Liver (tissue), 9 donors: ENCODE measurements around the gene PGS1. TPM values are rescaled to one million over a fixed set of nuclear protein-coding genes. Genes with fewer than 3 reads are reported as not detected.

Experiments
- DNase-seq: peaks from one replicate; pipeline ENCODE4 v3.0.0-alpha.2; 2017; ENCODE audit warnings: low spot score
- H3K27ac ChIP-seq, 2 donors: one replicate each; pipeline ENCODE4 v1.7.0; 2013; ENCODE audit warnings: inconsistent platforms in 2 of 2, low read length in 2 of 2, control low read depth in 1 of 2, low read depth in 1 of 2, mild to moderate bottlenecking in 1 of 2
- H3K27me3 ChIP-seq, 4 donors: one replicate each; pipeline versions ENCODE4 v1.6.1 to v1.7.0; 2013; ENCODE audit warnings: low read length in 3 of 4, inconsistent platforms in 1 of 4, mild to moderate bottlenecking in 1 of 4, moderate library complexity in 1 of 4; ENCODE audit not compliant: control insufficient read depth in 4 of 4, insufficient read depth in 4 of 4
- H3K36me3 ChIP-seq, 4 donors: one replicate each; pipeline versions ENCODE4 v1.6.1 to v1.7.0; 2013; ENCODE audit warnings: low read length in 3 of 4, mild to moderate bottlenecking in 3 of 4, low read depth in 1 of 4, moderate library complexity in 1 of 4; ENCODE audit not compliant: control insufficient read depth in 4 of 4, insufficient read depth in 3 of 4
- H3K4me1 ChIP-seq, 4 donors: one replicate each; pipeline versions ENCODE4 v1.6.1 to v1.7.0; 2013; ENCODE audit warnings: low read length in 3 of 4, mild to moderate bottlenecking in 3 of 4, moderate library complexity in 1 of 4; ENCODE audit not compliant: control insufficient read depth in 4 of 4, insufficient read depth in 4 of 4
- H3K4me3 ChIP-seq, 3 donors: one replicate each; pipeline versions ENCODE4 v1.6.1 to v1.7.0; 2013; ENCODE audit warnings: low read length in 3 of 3, control low read depth in 1 of 3, low read depth in 1 of 3, mild to moderate bottlenecking in 1 of 3
- H3K9ac ChIP-seq, 2 donors: one replicate each; pipeline ENCODE4 v1.7.0; 2013; ENCODE audit warnings: low read length in 2 of 2, mild to moderate bottlenecking in 2 of 2, moderate library complexity in 2 of 2, control low read depth in 1 of 2, low read depth in 1 of 2
- H3K9me3 ChIP-seq, 4 donors: one replicate each; pipeline versions ENCODE4 v1.6.1 to v1.7.0; 2013; ENCODE audit warnings: low read length in 3 of 4; ENCODE audit not compliant: control insufficient read depth in 4 of 4
- ATF3 ChIP-seq: IDR thresholded peaks from 2 replicates; pipeline ENCODE4 v1.6.1; 2016; ENCODE audit warnings: antibody characterized with exemption
- EGR1 ChIP-seq, 2 donors: IDR thresholded peaks; 2 replicates each; pipeline ENCODE4 v1.6.1; 2016 to 2018; ENCODE audit warnings: antibody characterized with exemption in 2 of 2, low read depth in 2 of 2
- FOXA1 ChIP-seq: IDR thresholded peaks from 2 replicates; pipeline ENCODE4 v1.6.1; 2016; ENCODE audit warnings: antibody characterized with exemption
- FOXA2 ChIP-seq: IDR thresholded peaks from 2 replicates; pipeline ENCODE4 v1.6.1; 2016; ENCODE audit warnings: antibody characterized with exemption
- GABPA ChIP-seq, 2 donors: IDR thresholded peaks in 1 of 2; conservative IDR thresholded peaks in 1 of 2; 2 replicates each; pipeline ENCODE4 v1.6.1; 2016; ENCODE audit warnings: antibody characterized with exemption in 2 of 2, mild to moderate bottlenecking in 1 of 2, moderate library complexity in 1 of 2
- HNF4A ChIP-seq, 2 donors: conservative IDR thresholded peaks; 2 replicates each; pipeline ENCODE4 v1.6.1; 2016; ENCODE audit warnings: antibody characterized with exemption in 2 of 2, mild to moderate bottlenecking in 2 of 2
- HNF4G ChIP-seq: IDR thresholded peaks from 2 replicates; pipeline ENCODE4 v1.6.1; 2016; ENCODE audit warnings: antibody characterized with exemption
- NR2F2 ChIP-seq: IDR thresholded peaks from 2 replicates; pipeline ENCODE4 v1.6.1; 2016; ENCODE audit warnings: antibody characterized with exemption
- RAD21 ChIP-seq, 2 donors: IDR thresholded peaks; 2 replicates each; pipeline ENCODE4 v1.6.1; 2016; ENCODE audit warnings: antibody characterized with exemption in 2 of 2, mild to moderate bottlenecking in 2 of 2
- REST ChIP-seq: IDR thresholded peaks from 2 replicates; pipeline ENCODE4 v1.6.1; 2016; ENCODE audit warnings: antibody characterized with exemption, mild to moderate bottlenecking
- RXRA ChIP-seq, 2 donors: IDR thresholded peaks; 2 replicates each; pipeline ENCODE4 v1.6.1; 2017 to 2018; ENCODE audit warnings: antibody characterized with exemption in 2 of 2, mild to moderate bottlenecking in 1 of 2
- SP1 ChIP-seq: IDR thresholded peaks from 2 replicates; pipeline ENCODE4 v1.6.1; 2018; ENCODE audit warnings: antibody characterized with exemption, mild to moderate bottlenecking
- TAF1 ChIP-seq: conservative IDR thresholded peaks from 2 replicates; pipeline ENCODE4 v1.6.1; 2016; ENCODE audit warnings: antibody characterized with exemption, mild to moderate bottlenecking
- YY1 ChIP-seq: IDR thresholded peaks from 2 replicates; pipeline ENCODE4 v1.6.1; 2016; ENCODE audit warnings: antibody characterized with exemption, mild to moderate bottlenecking
- ZBTB33 ChIP-seq: IDR thresholded peaks from 2 replicates; pipeline ENCODE4 v1.6.1; 2016; ENCODE audit warnings: antibody characterized with exemption
- WGBS: extraction: QIAGEN DNeasy Blood & Tissue Kit; methylation state at CpG from one replicate; pipeline ENCODE4 v1.1.7; 2013; 5-methylcytosine and 5-hydroxymethylcytosine counted together
- polyA plus RNA-seq, 2 donors: library from polyadenylated mRNA; stranded (reverse) in 1 of 2; unstranded in 1 of 2; fragments of 200-250 nt in 1 of 2; fragments of >200 nt in 1 of 2; fragmentation: Nextera tagmentation in 1 of 2; extraction: Ambion mirVana in 1 of 2; gene quantifications; one replicate each; pipeline versions ENCODE4 v1.2.1 to v1.2.3, GENCODE V29; 2013 to 2015
- total RNA-seq, 2 donors: library from RNA; depleted of rRNA; stranded (reverse); fragments of >200 nt; gene quantifications; one replicate each; pipeline ENCODE4 v1.2.3, GENCODE V29; 2014
- TF ChIP-seq, protein P1 (sequence below): fragments of 150-350 bp; IDR thresholded peaks from 2 replicates; pipeline ENCODE4 v1.5.1; 2017; ENCODE audit warnings: improper control_type of control experiment, low read depth, low read length; ENCODE audit not compliant: missing input control
- donor health status: healthy.
- donor health status: healthy.
- donor health status: healthy.
- donor health status: healthy.
- donor health status: healthy.

PGS1 gene
- total and polyA plus RNA-seq, 4 donors, result 8.1 to 24.1 (median 12.2) TPM

- Histone ChIP-seq H3K27me3 (peaks cover 0 to 2% (median 0%) of the 10 kb centered on the region in 4 donors), H3K4me3 (no peak overlapping the region), H3K27ac (no peak overlapping the region), H3K9me3 (peaks cover 0 to 2% (median 0%) of the 10 kb centered on the region in 4 donors), H3K9ac (no peak overlapping the region), H3K4me1 (no peaks in the 10 kb centered on the region), H3K36me3 (no peaks in the 10 kb centered on the region)
- no peak for DNase-seq
- no peak for TF ChIP-seq HNF4A (conservative IDR thresholded peaks at IDR 0.05)
- no peak for TF ChIP-seq GABPA (IDR thresholded peaks at IDR 0.05 in 1 of 2, conservative IDR thresholded peaks at IDR 0.05 in 1 of 2)
- TF ChIP-seq FOXA1, result no peak
- no peak for TF ChIP-seq EGR1 (IDR thresholded peaks at IDR 0.05; ENCODE audit: low read depth in 2 of 2)
- TF ChIP-seq REST, result no peak
- TF ChIP-seq YY1, result no peak
- no peak for TF ChIP-seq ZBTB33
- TF ChIP-seq ATF3, result no peak
- no peak for TF ChIP-seq NR2F2
- TF ChIP-seq RXRA (IDR thresholded peaks at IDR 0.05), result no peak
- TF ChIP-seq FOXA2, result no peak
- no peak for TF ChIP-seq SP1
- 86% methylated on average over 12 of the region's 12 CpGs for WGBS
These were observed 89.9 kb downstream of the PGS1 start for GRCh38 chr17:78468366-78468765.

GRCh38 chr17:78469443-78469842 is 91.0 kb downstream of the PGS1 start:
- WGBS, result 94% methylated on average over 7 of the region's 7 CpGs
- Histone ChIP-seq H3K4me3 (no peak overlapping the region), H3K27me3 (peaks cover 0 to 2% (median 0%) of the 10 kb centered on the region in 4 donors), H3K36me3 (no peaks in the 10 kb centered on the region), H3K4me1 (no peaks in the 10 kb centered on the region), H3K27ac (no peak overlapping the region), H3K9ac (no peak overlapping the region), H3K9me3 (peaks cover 0 to 2% (median 0%) of the 10 kb centered on the region in 4 donors)
- no peak for DNase-seq
- TF ChIP-seq ZBTB33, result no peak
- TF ChIP-seq GABPA (IDR thresholded peaks at IDR 0.05 in 1 of 2, conservative IDR thresholded peaks at IDR 0.05 in 1 of 2), result no peak
- TF ChIP-seq HNF4G, result no peak
- TF ChIP-seq, protein P1, sequence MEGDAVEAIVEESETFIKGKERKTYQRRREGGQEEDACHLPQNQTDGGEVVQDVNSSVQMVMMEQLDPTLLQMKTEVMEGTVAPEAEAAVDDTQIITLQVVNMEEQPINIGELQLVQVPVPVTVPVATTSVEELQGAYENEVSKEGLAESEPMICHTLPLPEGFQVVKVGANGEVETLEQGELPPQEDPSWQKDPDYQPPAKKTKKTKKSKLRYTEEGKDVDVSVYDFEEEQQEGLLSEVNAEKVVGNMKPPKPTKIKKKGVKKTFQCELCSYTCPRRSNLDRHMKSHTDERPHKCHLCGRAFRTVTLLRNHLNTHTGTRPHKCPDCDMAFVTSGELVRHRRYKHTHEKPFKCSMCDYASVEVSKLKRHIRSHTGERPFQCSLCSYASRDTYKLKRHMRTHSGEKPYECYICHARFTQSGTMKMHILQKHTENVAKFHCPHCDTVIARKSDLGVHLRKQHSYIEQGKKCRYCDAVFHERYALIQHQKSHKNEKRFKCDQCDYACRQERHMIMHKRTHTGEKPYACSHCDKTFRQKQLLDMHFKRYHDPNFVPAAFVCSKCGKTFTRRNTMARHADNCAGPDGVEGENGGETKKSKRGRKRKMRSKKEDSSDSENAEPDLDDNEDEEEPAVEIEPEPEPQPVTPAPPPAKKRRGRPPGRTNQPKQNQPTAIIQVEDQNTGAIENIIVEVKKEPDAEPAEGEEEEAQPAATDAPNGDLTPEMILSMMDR, result no peak
- TF ChIP-seq YY1, result no peak
- no peak for TF ChIP-seq NR2F2
- TF ChIP-seq RXRA (IDR thresholded peaks at IDR 0.05), result no peak
- no peak for TF ChIP-seq ATF3
- no peak for TF ChIP-seq TAF1
- no peak for TF ChIP-seq RAD21 (IDR thresholded peaks at IDR 0.05)
- TF ChIP-seq REST, result no peak
- no peak for TF ChIP-seq HNF4A (conservative IDR thresholded peaks at IDR 0.05)
- no peak for TF ChIP-seq EGR1 (IDR thresholded peaks at IDR 0.05; ENCODE audit: low read depth in 2 of 2)
